ENCODE data around the gene TRAPPC10.
"Not testable (repeated sequence)": the region's sequence is repeated elsewhere in the genome, so short reads cannot be mapped to it uniquely, and the experiment has no call there.

DNA sequence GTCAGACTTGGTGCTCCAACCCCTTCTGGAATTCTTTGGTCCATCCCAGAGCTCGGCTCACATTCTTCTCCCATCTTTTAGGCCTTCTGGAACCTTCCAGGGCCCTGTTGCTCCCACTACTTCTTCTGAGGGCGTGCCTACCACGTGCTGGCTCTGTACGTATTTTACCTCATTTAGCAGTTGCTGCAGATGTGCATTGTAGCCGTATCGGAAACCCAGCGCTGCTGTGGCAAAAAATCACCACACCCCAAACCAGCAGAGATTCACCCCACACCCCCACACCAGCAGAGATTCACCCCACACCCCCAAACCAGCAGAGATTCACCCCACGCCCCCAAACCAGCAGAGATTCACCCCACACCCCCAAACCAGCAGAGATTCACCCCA, 143.9 kb downstream of the TRAPPC10 start:
- TF ChIP-seq CTCF, EP300 (IDR thresholded peaks at IDR 0.05): not testable (repeated sequence)
